Large intestine (tissue), 3 donors: ENCODE results near the gene SDK1. TPM values are rescaled to one million over a fixed set of nuclear protein-coding genes. Genes with fewer than 3 reads are reported as not detected.

Experiments used
- DNase-seq, 2 donors: peaks; one replicate each; pipeline versions ENCODE4 v3.0.0 to v3.0.0-alpha.2; 2013
- H3K27ac ChIP-seq: one replicate; pipeline ENCODE4 v1.5.1; 2013; ENCODE audit warnings: low read length
- H3K27me3 ChIP-seq: 2 replicates; pipeline ENCODE4 v1.6.1; 2013; ENCODE audit warnings: low read length; ENCODE audit not compliant: control insufficient read depth, insufficient read depth
- H3K36me3 ChIP-seq: 2 replicates; pipeline ENCODE4 v1.6.1; 2013; ENCODE audit warnings: low read length; ENCODE audit not compliant: control insufficient read depth, insufficient read depth
- H3K4me1 ChIP-seq: one replicate; pipeline ENCODE4 v1.6.1; 2013; ENCODE audit warnings: low read length; ENCODE audit not compliant: control insufficient read depth, insufficient read depth
- H3K4me3 ChIP-seq: one replicate; pipeline ENCODE4 v1.5.1; 2013; ENCODE audit warnings: low read length
- H3K9me3 ChIP-seq: one replicate; pipeline ENCODE4 v1.6.1; 2013; ENCODE audit warnings: mild to moderate bottlenecking, low read depth, low read length, moderate library complexity; ENCODE audit not compliant: control insufficient read depth
- WGBS: methylation state at CpG from one replicate; pipeline ENCODE4 v1.1.5; 2013; ENCODE audit warnings: low lambda C conversion rate; ENCODE audit not compliant: insufficient coverage; 5-methylcytosine and 5-hydroxymethylcytosine counted together
- polyA plus RNA-seq: library from polyadenylated mRNA; unstranded; fragments of 120-200 nt; gene quantifications from one replicate; pipeline ENCODE4 v1.2.1, GENCODE V29; 2013

SDK1 gene
- polyA plus RNA-seq, 1 donor = 6.4 TPM

DNA sequence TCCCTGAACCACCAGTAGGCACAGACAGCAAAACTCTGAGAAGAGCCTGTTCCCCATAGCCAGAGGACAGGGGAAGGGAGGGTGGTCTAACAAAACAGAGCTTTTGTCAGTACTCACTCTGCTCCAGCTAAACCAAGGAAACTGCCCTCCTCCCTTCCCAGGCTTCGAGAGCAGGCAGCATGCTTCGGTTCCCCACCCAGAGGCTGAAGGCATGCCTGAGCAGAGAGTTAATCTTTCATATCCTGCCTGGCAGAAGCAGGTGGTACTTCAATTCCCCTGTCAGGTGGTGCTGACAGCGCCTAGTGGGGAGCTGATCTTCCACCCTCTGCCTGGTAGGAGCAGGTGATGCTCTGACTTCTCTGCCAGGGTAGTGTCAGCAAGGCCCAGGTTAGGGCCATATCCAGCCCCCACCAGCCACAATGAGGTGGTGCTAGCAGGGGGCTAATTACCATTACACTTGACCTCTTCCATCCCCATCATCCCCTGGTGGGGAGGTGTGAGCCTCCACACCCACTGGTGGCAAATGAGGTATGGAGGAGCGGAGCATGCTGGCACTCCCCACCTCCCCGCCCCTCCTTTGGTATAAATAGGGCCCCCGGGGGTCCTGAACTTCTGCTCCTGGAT, 35.1 kb downstream of the SDK1 start:
- Histone ChIP-seq H3K36me3 (no peaks in the 10 kb centered on the region), H3K9me3 (no peaks in the 10 kb centered on the region), H3K27me3 (no peaks in the 10 kb centered on the region), H3K27ac (no peak overlapping the region), H3K4me1 (no peaks in the 10 kb centered on the region), H3K4me3 (no peak overlapping the region)
- no CpG with 5 or more reads among the region's 6 CpGs for WGBS
- DNase-seq = no peak

DNA sequence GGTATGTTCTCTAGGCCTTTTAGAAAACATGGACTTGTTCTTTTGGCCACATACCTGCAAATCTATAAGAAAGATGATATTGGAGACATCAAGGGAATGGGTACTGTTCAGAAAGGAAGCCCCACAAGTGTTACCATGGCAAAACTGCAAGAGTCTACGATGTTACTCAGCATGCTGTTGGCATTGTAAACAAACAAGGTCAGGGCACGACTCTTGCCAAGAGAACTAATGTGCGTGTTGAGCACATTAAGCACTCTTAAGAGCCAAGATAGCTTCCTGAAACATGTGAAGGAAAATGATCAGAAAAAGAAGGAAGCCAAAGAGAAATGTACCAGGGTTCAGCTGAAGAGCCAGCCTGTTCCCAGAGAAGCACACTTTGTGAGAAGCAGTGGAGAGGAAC, 37.1 kb downstream of the SDK1 start:
- H3K27me3 ChIP-seq = no peaks in the 10 kb centered on the region
- H3K27ac ChIP-seq = no peak overlapping the region
- H3K4me3 ChIP-seq = no peak overlapping the region
- no peaks in the 10 kb centered on the region for H3K9me3 ChIP-seq
- H3K4me1 ChIP-seq = no peaks in the 10 kb centered on the region
- no peak for DNase-seq
- no peaks in the 10 kb centered on the region for H3K36me3 ChIP-seq
- no CpG with 5 or more reads among the region's 3 CpGs for WGBS

DNA sequence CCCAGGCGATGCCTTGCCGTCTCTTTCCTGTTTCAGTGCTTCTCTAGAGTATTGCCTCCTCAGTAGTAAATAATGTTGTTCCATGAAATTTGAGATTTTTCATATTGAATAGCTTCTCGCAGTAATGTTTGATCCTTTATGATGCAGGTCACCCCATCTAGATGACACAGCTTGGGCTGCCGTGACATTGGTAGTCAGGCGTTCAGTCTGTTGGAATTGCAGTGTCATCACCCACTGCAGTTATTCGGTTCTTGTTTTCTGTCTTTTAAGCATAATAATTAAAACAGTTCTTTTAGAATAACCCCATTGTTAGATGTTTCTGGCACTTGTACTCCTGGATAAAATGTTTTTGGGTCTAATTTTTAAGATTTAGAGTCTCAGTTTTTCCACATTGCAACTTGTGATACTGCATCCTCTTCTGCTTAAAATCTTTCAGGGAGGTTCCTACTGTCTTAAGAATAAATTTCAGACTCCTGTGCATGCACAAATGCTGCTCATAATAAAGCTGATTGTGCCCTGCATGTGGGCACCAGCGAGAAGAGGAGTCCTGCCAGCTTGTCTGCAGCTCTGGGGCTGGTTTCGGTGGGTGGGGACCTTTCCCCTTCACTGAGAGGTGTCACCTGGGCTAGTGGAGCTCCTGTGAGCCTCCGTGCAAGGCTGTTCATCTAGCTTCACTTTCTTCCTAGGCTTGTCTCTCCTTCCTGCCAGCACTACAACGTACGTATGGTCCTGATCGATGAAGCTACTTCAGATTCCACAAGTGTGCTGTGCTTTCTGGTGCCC, 44.8 kb downstream of the SDK1 start:
- no peak for DNase-seq
- H3K36me3 ChIP-seq = no peaks in the 10 kb centered on the region
- no peaks in the 10 kb centered on the region for H3K27me3 ChIP-seq
- no peaks in the 10 kb centered on the region for H3K9me3 ChIP-seq
- no peak overlapping the region for H3K27ac ChIP-seq
- H3K4me1 ChIP-seq = no peaks in the 10 kb centered on the region
- WGBS = 95% methylated on average over 3 of the region's 12 CpGs
- H3K4me3 ChIP-seq = no peak overlapping the region

DNA sequence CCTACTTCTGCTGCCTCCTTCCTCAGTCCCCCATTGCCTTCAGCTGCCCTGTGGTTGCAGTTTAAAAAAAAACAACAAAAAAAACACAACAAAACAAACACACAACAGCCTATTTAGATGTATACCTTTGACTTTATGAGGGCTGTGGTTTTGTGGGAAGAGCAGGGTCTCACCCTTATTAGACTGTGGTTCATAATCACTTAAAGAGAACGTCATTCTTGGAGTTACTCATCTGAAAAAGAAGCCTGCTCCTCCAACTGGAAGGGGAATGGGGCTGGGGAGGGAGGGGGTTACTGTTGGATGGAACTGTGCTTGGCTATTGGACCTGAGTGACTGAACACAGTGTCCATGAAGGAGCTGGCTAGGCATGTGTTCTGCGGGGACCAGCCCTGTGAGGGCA, 48.1 kb downstream of the SDK1 start:
- H3K4me1 ChIP-seq = no peaks in the 10 kb centered on the region
- H3K27me3 ChIP-seq = no peaks in the 10 kb centered on the region
- no peak for DNase-seq
- no peaks in the 10 kb centered on the region for H3K9me3 ChIP-seq
- no CpG with 5 or more reads among the region's 2 CpGs for WGBS
- H3K4me3 ChIP-seq = no peak overlapping the region
- H3K36me3 ChIP-seq = no peaks in the 10 kb centered on the region
- no peak overlapping the region for H3K27ac ChIP-seq

DNA sequence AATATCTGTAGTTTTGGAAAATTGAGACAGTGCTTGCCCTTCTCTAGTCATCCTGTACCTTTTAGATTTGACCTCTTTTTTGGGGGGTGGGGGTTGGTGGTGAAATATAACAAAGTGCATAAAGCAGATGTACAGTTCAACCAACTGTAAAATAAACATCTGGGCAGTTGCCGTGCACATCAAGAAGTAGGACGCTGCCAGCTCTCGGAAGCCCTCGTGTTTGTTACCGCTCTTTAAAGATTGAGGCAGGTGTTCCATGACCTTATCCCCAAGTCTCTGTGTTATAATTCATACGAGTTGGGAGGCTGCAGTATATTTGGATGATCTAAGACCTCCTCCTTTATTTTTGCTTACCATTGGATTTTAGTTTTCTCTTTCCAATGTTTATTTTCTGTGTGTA, 55.1 kb downstream of the SDK1 start:
- Histone ChIP-seq H3K27ac (no peak overlapping the region), H3K4me3 (no peak overlapping the region), H3K27me3 (no peaks in the 10 kb centered on the region), H3K36me3 (no peaks in the 10 kb centered on the region), H3K9me3 (no peaks in the 10 kb centered on the region), H3K4me1 (no peaks in the 10 kb centered on the region)
- DNase-seq = no peak
- 86% methylated on average over 4 of the region's 6 CpGs for WGBS

DNA sequence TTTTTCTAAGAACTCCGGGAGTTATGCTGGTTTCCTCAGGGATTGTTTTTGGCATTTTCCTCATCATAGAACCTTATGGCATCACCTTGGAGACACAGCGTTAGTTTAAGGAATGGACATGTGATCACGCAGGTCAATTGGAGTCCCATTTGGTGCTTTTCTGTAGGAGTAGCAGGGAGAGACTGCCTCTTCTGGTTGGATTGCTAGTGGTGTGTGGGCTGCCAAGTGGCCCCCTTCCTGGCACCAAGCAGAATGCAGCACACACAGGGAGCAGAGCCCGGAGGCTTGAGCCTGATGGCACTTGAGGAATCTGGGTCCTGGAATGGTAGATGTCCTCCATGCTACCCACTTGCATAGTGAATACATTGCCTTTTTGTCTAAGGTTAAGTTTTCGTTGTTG, 57.9 kb downstream of the SDK1 start:
- Histone ChIP-seq H3K27me3 (no peaks in the 10 kb centered on the region), H3K27ac (no peak overlapping the region), H3K36me3 (no peaks in the 10 kb centered on the region), H3K9me3 (no peaks in the 10 kb centered on the region), H3K4me1 (no peaks in the 10 kb centered on the region), H3K4me3 (no peak overlapping the region)
- DNase-seq = no peak
- WGBS = 100% methylated on average over 1 of the region's 5 CpGs

DNA sequence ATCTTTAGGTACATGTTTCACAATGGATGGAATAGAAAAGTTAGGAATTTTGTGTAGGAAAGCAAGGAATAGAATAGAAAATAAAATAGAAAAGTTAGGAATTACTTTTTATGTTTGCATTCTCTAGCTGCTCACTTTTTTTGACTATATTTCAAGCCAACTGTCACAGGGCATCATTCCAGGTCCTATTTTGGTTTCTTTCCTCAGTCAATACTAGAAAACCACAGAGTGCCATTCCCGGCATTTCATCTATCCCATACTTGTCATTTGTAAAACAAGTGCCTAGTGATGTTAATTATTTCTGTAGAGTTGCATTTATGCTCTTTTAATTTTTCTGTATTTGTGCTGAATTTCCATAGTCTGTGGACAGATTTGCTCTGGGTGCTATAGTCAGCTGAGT, 66.2 kb downstream of the SDK1 start:
- Histone ChIP-seq H3K36me3 (no peaks in the 10 kb centered on the region), H3K4me3 (no peak overlapping the region), H3K9me3 (no peaks in the 10 kb centered on the region), H3K27ac (no peak overlapping the region), H3K4me1 (no peaks in the 10 kb centered on the region), H3K27me3 (no peaks in the 10 kb centered on the region)
- no peak for DNase-seq
- no CpG with 5 or more reads among the region's 1 CpG for WGBS

DNA sequence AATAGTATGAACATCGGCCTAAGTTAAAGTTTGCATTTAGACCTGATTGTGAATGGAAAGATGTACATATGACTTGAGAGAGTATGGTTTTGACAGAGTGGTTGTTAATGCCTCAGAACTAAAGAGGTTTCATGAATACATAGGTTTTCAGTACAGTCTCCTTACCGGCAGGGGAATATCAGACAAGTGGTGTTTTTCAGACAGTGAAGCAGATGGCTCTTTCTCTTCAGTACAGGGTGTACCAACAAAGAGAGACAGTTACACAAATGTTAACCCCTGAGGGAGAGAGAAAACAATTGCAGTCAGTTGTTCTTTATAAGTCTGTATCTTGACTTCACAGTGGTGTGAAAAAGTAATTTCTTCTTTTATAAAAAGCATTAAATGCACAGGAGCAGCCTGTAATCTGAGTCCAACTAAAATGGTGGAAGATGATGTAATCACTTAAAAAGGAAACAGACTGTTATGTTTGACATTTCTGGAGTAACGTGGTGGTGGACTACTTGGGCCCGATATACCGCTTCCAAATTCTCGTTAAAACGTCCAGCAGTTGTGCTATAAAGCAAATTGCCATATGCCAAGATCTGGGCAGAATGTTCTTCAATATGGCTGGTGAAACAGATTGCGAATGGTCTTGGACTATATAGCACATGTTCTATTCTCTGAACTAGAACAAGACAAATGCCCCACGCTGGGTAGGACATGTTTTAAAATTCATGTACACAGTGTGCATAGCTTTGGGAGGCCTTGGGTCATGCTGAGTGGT, 69.2 kb downstream of the SDK1 start:
- Histone ChIP-seq H3K36me3 (no peaks in the 10 kb centered on the region), H3K27ac (no peak overlapping the region), H3K9me3 (no peaks in the 10 kb centered on the region), H3K4me1 (no peaks in the 10 kb centered on the region), H3K27me3 (no peaks in the 10 kb centered on the region), H3K4me3 (no peak overlapping the region)
- WGBS = 80% methylated on average over 2 of the region's 9 CpGs
- DNase-seq = no peak

DNA sequence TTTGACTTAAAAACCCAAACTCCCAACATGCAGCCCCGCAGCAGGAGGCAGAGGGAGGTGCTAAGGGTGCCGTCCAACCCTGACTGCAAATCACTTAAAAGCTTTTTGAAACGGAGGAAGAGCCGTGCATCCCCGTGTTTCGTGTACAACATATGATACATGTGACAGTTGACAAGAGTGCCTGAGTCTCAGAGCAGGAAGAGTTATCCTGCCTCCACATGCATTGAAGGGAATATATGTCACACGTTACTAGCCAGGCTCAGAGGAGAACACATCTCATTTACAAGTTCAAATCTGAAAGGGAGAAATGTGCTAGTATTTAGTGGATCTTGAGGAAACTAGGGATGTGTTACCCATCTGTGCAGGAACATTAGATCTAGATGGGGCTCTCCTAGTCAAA, 69.9 kb downstream of the SDK1 start:
- no peak for DNase-seq
- no CpG with 5 or more reads among the region's 7 CpGs for WGBS
- H3K9me3 ChIP-seq = no peaks in the 10 kb centered on the region
- no peaks in the 10 kb centered on the region for H3K4me1 ChIP-seq
- no peak overlapping the region for H3K4me3 ChIP-seq
- H3K36me3 ChIP-seq = no peaks in the 10 kb centered on the region
- no peak overlapping the region for H3K27ac ChIP-seq
- H3K27me3 ChIP-seq = no peaks in the 10 kb centered on the region

DNA sequence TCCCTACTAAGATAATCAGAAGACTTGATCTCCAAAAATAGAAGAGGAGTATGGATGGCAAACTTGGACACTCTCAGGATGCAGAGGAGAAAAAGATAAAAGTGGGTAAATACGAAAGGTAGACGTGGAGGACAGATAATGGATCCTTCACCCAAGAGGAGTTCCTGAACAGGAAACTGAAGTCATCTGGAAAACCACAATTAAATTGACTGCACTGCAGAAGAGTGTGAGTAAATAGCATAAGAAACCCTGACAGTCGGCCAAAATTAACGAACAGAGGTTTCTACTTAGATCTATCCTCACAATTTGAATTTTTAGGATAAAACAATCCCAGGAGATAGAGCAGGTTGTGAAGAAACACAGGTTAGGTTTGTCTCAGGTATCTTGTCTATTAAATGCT, 70.5 kb downstream of the SDK1 start:
- Histone ChIP-seq H3K27me3 (no peaks in the 10 kb centered on the region), H3K36me3 (no peaks in the 10 kb centered on the region), H3K4me1 (no peaks in the 10 kb centered on the region), H3K4me3 (no peak overlapping the region), H3K27ac (no peak overlapping the region), H3K9me3 (no peaks in the 10 kb centered on the region)
- 80% methylated on average over 3 of the region's 4 CpGs for WGBS
- no peak for DNase-seq
